Measurements from ENCODE around the gene NDE1.

- no peak for TF ChIP-seq POLR2A (IDR thresholded peaks at IDR 0.05; ENCODE audit: control extremely low read depth in 1 of 2, low read depth in 2 of 2, low read length in 2 of 2)
- no peak for TF ChIP-seq CTCF (IDR thresholded peaks at IDR 0.05; ENCODE audit: control extremely low read depth in 1 of 3, insufficient read depth in 1 of 3, low read depth in 1 of 3, low read length in 3 of 3)
- TF ChIP-seq POLR2AphosphoS5 (IDR thresholded peaks at IDR 0.05; ENCODE audit: low read depth, low read length): no peak
- TF ChIP-seq RFX5 (IDR thresholded peaks at IDR 0.05; ENCODE audit: borderline replicate concordance, low read depth, low read length): no peak
Measured at GRCh38 chr16:15701975-15702970, 52.2 kb downstream of the NDE1 start.

Data from H1 (cell line).